ENCODE results near the gene NAT8L. TPM values are rescaled to one million over a fixed set of nuclear protein-coding genes. Genes with fewer than 3 reads are reported as not detected.

The NAT8L gene
- total RNA-seq, 1 donor, result under 0.01 TPM

GRCh38 chr4:2075987-2076907 is 17.1 kb downstream of the NAT8L start:
- Histone ChIP-seq H3K4me3 (ENCODE audit: insufficient read depth, low read length) (no peak overlapping the region), H3K9me3 (ENCODE audit: low read depth, low read length) (no peaks in the 10 kb centered on the region), H2AFZ (ENCODE audit: low read length) (no peak overlapping the region), H3K27ac (ENCODE audit: low read depth, low read length) (no peak overlapping the region), H4K20me1 (ENCODE audit: insufficient read depth, low read length) (no peaks in the 10 kb centered on the region), H3K4me2 (ENCODE audit: insufficient read depth, low read length) (no peak overlapping the region), H3K4me1 (ENCODE audit: insufficient read depth, low read length) (no peaks in the 10 kb centered on the region), H3K79me2 (ENCODE audit: insufficient read depth, low read length) (no peaks in the 10 kb centered on the region), H3K36me3 (ENCODE audit: insufficient read depth, low read length) (no peaks in the 10 kb centered on the region), H3K27me3 (ENCODE audit: insufficient read depth, low read length) (no peaks in the 10 kb centered on the region)
- DNase-seq (ENCODE audit: insufficient read length, low spot score, missing footprints), result peak; percentile 85
- TF ChIP-seq CTCF (IDR thresholded peaks at IDR 0.05; ENCODE audit: extremely low read depth, low read depth, low read length), result no peak

- no peaks in the 10 kb centered on the region for H4K20me1 ChIP-seq (ENCODE audit: insufficient read depth, low read length)
- no peaks in the 10 kb centered on the region for H3K36me3 ChIP-seq (ENCODE audit: insufficient read depth, low read length)
- H3K4me3 ChIP-seq (ENCODE audit: insufficient read depth, low read length), result no peak overlapping the region
- H3K4me1 ChIP-seq (ENCODE audit: insufficient read depth, low read length), result no peaks in the 10 kb centered on the region
- H3K9me3 ChIP-seq (ENCODE audit: low read depth, low read length), result no peaks in the 10 kb centered on the region
- no peaks in the 10 kb centered on the region for H3K27me3 ChIP-seq (ENCODE audit: insufficient read depth, low read length)
- no peak overlapping the region for H3K27ac ChIP-seq (ENCODE audit: low read depth, low read length)
- no peak for TF ChIP-seq CTCF (IDR thresholded peaks at IDR 0.05; ENCODE audit: extremely low read depth, low read depth, low read length)
- H2AFZ ChIP-seq (ENCODE audit: low read length), result no peak overlapping the region
- H3K79me2 ChIP-seq (ENCODE audit: insufficient read depth, low read length), result no peaks in the 10 kb centered on the region
- peak; percentile 73 for DNase-seq (ENCODE audit: insufficient read length, low spot score, missing footprints)
- H3K4me2 ChIP-seq (ENCODE audit: insufficient read depth, low read length), result no peak overlapping the region
These were observed 17.9 kb downstream of the NAT8L start for GRCh38 chr4:2076908-2077536.

GRCh38 chr4:2077537-2078460 is 18.7 kb downstream of the NAT8L start:
- Histone ChIP-seq H3K4me2 (ENCODE audit: insufficient read depth, low read length) (no peak overlapping the region), H3K4me3 (ENCODE audit: insufficient read depth, low read length) (no peak overlapping the region), H3K4me1 (ENCODE audit: insufficient read depth, low read length) (no peaks in the 10 kb centered on the region), H3K27me3 (ENCODE audit: insufficient read depth, low read length) (no peaks in the 10 kb centered on the region), H4K20me1 (ENCODE audit: insufficient read depth, low read length) (no peaks in the 10 kb centered on the region), H3K27ac (ENCODE audit: low read depth, low read length) (no peak overlapping the region), H2AFZ (ENCODE audit: low read length) (no peak overlapping the region), H3K9me3 (ENCODE audit: low read depth, low read length) (no peaks in the 10 kb centered on the region), H3K79me2 (ENCODE audit: insufficient read depth, low read length) (no peaks in the 10 kb centered on the region), H3K36me3 (ENCODE audit: insufficient read depth, low read length) (no peaks in the 10 kb centered on the region)
- no peak for TF ChIP-seq CTCF (IDR thresholded peaks at IDR 0.05; ENCODE audit: extremely low read depth, low read depth, low read length)
- peak; percentile 76 for DNase-seq (ENCODE audit: insufficient read length, low spot score, missing footprints)
